Measurements from ENCODE around the gene RUSF1. TPM values are rescaled to one million over a fixed set of nuclear protein-coding genes. Genes with fewer than 3 reads are reported as not detected.

The RUSF1 gene
- total and polyA plus RNA-seq, 9 of the 15 experiments (the other 6 are each of a cell fraction or from before 2014, with no cell fraction given): 0.80 to 52.8 (median 27.6) TPM

- no peak for TF ChIP-seq KHSRP (IDR thresholded peaks at IDR 0.05)
- no peak for TF ChIP-seq KDM5B (IDR thresholded peaks at IDR 0.05; ENCODE audit: insufficient replicate concordance, low read depth, low read length)
- peak; percentile 18; the same call in 1 of the 2 replicates for TF ChIP-seq ZNF644 (tag; IDR thresholded peaks at IDR 0.05; ENCODE audit: low read depth)
- no peak for TF ChIP-seq SUPT5H (IDR thresholded peaks at IDR 0.05)
- TF ChIP-seq BACH1 (tag; IDR thresholded peaks at IDR 0.05): 0 out of 2 replicates have a peak, but pooled peaks have one; percentile 16
- no peak for TF ChIP-seq THAP7 (CRISPR knock-in tag; IDR thresholded peaks at IDR 0.05)
- TF ChIP-seq, protein P1, sequence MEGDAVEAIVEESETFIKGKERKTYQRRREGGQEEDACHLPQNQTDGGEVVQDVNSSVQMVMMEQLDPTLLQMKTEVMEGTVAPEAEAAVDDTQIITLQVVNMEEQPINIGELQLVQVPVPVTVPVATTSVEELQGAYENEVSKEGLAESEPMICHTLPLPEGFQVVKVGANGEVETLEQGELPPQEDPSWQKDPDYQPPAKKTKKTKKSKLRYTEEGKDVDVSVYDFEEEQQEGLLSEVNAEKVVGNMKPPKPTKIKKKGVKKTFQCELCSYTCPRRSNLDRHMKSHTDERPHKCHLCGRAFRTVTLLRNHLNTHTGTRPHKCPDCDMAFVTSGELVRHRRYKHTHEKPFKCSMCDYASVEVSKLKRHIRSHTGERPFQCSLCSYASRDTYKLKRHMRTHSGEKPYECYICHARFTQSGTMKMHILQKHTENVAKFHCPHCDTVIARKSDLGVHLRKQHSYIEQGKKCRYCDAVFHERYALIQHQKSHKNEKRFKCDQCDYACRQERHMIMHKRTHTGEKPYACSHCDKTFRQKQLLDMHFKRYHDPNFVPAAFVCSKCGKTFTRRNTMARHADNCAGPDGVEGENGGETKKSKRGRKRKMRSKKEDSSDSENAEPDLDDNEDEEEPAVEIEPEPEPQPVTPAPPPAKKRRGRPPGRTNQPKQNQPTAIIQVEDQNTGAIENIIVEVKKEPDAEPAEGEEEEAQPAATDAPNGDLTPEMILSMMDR (IDR thresholded peaks at IDR 0.05 in 2 of 3, conservative IDR thresholded peaks at IDR 0.05 in 1 of 3; ENCODE audit: insufficient read depth in 2 of 3, low read depth in 1 of 3, low read length in 3 of 3): no peak
- TF ChIP-seq PYGO2 (tag; IDR thresholded peaks at IDR 0.05): no peak
- TF ChIP-seq, protein P2, sequence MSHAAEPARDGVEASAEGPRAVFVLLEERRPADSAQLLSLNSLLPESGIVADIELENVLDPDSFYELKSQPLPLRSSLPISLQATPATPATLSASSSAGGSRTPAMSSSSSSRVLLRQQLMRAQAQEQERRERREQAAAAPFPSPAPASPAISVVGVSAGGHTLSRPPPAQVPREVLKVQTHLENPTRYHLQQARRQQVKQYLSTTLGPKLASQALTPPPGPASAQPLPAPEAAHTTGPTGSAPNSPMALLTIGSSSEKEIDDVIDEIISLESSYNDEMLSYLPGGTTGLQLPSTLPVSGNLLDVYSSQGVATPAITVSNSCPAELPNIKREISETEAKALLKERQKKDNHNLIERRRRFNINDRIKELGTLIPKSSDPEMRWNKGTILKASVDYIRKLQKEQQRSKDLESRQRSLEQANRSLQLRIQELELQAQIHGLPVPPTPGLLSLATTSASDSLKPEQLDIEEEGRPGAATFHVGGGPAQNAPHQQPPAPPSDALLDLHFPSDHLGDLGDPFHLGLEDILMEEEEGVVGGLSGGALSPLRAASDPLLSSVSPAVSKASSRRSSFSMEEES (CRISPR knock-in tag; IDR thresholded peaks at IDR 0.05): no peak
- no peak for TF ChIP-seq ZNF3 (CRISPR knock-in tag; IDR thresholded peaks at IDR 0.05)
- TF ChIP-seq BRD4 (IDR thresholded peaks at IDR 0.05): no peak
- TF ChIP-seq NR2C2 (CRISPR knock-in tag; IDR thresholded peaks at IDR 0.05): no peak
- 0 out of 2 replicates have a peak, but pooled peaks have one; percentile 31 for TF ChIP-seq NR2C2 (tag; IDR thresholded peaks at IDR 0.05)
- TF ChIP-seq GATA2 (CRISPR knock-in tag; IDR thresholded peaks at IDR 0.05): 0 out of 2 replicates have a peak, but pooled peaks have one; percentile 25
- no peak for TF ChIP-seq SP1 (CRISPR knock-in tag; IDR thresholded peaks at IDR 0.05)
- peak; percentile 71; the same call in 1 of the 2 replicates for TF ChIP-seq NFRKB (IDR thresholded peaks at IDR 0.05; ENCODE audit: low read depth)
- TF ChIP-seq OTX1 (CRISPR knock-in tag; IDR thresholded peaks at IDR 0.05): no peak
- TF ChIP-seq ETV1 (tag; conservative IDR thresholded peaks at IDR 0.05; ENCODE audit: low read depth): no peak
- TF ChIP-seq MTA3 (IDR thresholded peaks at IDR 0.05; ENCODE audit: borderline replicate concordance): no peak
- peak; percentile 52 for TF ChIP-seq CHD1 (IDR thresholded peaks at IDR 0.05; ENCODE audit: low read length)
- TF ChIP-seq, protein P3, sequence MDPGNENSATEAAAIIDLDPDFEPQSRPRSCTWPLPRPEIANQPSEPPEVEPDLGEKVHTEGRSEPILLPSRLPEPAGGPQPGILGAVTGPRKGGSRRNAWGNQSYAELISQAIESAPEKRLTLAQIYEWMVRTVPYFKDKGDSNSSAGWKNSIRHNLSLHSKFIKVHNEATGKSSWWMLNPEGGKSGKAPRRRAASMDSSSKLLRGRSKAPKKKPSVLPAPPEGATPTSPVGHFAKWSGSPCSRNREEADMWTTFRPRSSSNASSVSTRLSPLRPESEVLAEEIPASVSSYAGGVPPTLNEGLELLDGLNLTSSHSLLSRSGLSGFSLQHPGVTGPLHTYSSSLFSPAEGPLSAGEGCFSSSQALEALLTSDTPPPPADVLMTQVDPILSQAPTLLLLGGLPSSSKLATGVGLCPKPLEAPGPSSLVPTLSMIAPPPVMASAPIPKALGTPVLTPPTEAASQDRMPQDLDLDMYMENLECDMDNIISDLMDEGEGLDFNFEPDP (CRISPR knock-in tag; IDR thresholded peaks at IDR 0.05): no peak
- TF ChIP-seq YBX1 (IDR thresholded peaks at IDR 0.05): no peak
- peak; percentile 88 for TF ChIP-seq ZKSCAN1 (IDR thresholded peaks at IDR 0.05; ENCODE audit: low read depth, low read length)
- peak; percentile 74; the same call in 1 of the 2 replicates for TF ChIP-seq ZFX (CRISPR knock-in tag; IDR thresholded peaks at IDR 0.05)
- no peak for TF ChIP-seq FOXP1 (CRISPR knock-in tag; IDR thresholded peaks at IDR 0.05)
Observed at GRCh38 chr16:31508706-31509195, 560 bp upstream of the RUSF1 start (continued).

Measured in K562 (cell line).